ENCODE data around the gene NLRP12.
"Not testable (repeated sequence)": the region's sequence is repeated elsewhere in the genome, so short reads cannot be mapped to it uniquely, and the experiment has no call there.

NLRP12 gene

DNA sequence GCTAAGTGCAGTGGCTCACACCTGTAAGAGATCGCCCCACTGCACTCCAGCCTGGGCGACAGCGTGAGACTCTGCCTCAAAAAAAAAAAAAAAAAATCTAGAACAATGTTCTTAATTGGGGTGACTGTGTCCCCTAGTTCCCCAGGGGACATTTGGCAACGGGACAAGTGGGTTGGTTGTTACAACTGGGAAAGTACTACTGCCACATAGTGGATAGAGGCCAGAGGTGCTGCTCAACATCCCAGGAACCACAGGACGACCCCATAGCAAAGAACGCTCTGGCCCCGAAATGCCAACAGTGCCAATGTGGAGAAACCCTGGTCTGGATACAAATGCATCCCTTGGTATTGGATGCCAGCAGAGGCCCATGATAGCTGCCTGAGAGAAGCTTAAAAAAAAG lies 11.8 kb downstream of the NLRP12 start:
- DNase-seq (no peak), ATAC-seq (no peak)
- Mint-ChIP-seq H3K36me3 (ENCODE audit: low read depth) (no peaks in the 10 kb centered on the region), H3K27me3 (no peaks in the 10 kb centered on the region), H3K4me1 (no peaks in the 10 kb centered on the region), H3K27ac (no peak overlapping the region), H3K4me3 (no peak overlapping the region), H3K9me3 (no peaks in the 10 kb centered on the region)

DNA sequence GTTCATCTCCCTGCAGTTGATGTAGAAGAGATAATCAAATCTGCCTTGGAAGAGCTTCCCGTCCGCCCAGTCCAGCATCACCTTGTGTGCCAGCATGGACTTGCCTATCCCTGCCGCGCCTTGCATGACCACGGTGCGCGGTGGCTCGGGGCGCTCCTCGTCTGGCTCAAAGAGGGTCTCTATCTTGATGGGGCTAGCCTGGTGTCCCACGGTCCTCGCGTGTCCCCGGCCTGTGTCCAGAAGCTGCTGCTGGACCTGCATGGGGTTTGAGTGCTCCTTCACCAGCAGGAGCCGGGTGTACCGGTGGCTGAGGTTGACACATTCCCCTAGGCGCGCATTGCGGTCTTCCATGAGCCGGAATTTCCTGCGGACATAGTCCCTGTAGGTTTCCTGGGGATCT lies 13.2 kb downstream of the NLRP12 start:
- no peak overlapping the region for H3K4me3 Mint-ChIP-seq
- H3K36me3 Mint-ChIP-seq (ENCODE audit: low read depth) = no peaks in the 10 kb centered on the region
- no peak overlapping the region for H3K27ac Mint-ChIP-seq
- H3K9me3 Mint-ChIP-seq = no peaks in the 10 kb centered on the region
- no peaks in the 10 kb centered on the region for H3K27me3 Mint-ChIP-seq
- no peak for ATAC-seq
- no peaks in the 10 kb centered on the region for H3K4me1 Mint-ChIP-seq
- DNase-seq = no peak

- Mint-ChIP-seq H3K9me3 (no peaks in the 10 kb centered on the region), H3K27me3 (no peaks in the 10 kb centered on the region), H3K4me1 (no peaks in the 10 kb centered on the region), H3K4me3 (no peak overlapping the region), H3K27ac (no peak overlapping the region), H3K36me3 (ENCODE audit: low read depth) (no peaks in the 10 kb centered on the region)
- no peak for ATAC-seq
- DNase-seq = no peak
Measured at GRCh38 chr19:53810187-53810546, 13.9 kb downstream of the NLRP12 start.

GRCh38 chr19:53809518-53810186 lies 14.5 kb downstream of the NLRP12 start:
- Mint-ChIP-seq H3K36me3 (ENCODE audit: low read depth) (no peaks in the 10 kb centered on the region), H3K9me3 (no peaks in the 10 kb centered on the region), H3K4me1 (no peaks in the 10 kb centered on the region), H3K27ac (no peak overlapping the region), H3K4me3 (no peak overlapping the region), H3K27me3 (no peaks in the 10 kb centered on the region)
- DNase-seq = no peak
- no peak for ATAC-seq

DNA sequence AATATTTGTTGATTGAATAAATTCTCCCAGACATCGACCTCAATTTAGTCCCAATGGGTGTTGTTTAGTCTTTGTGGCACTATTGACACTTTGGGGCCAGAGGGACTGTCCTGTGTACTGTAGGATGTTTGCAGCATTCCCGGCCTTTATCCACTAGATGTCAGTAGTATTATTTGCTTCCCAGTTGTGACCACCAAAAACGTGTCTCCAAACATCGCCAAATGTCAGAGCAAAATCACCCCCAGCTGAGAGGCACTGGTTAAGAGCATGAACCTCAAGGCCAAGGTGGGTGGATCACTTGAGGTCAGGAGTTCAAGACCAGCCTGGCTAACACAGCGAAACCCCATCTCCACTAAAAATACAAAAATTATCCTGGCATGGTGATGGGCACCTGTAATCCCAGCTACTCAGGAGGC lies 15.4 kb downstream of the NLRP12 start:
- Mint-ChIP-seq H3K27me3 (no peaks in the 10 kb centered on the region), H3K27ac (no peak overlapping the region), H3K36me3 (ENCODE audit: low read depth) (no peaks in the 10 kb centered on the region), H3K9me3 (no peaks in the 10 kb centered on the region), H3K4me3 (no peak overlapping the region), H3K4me1 (no peaks in the 10 kb centered on the region)
- ATAC-seq = no peak
- no peak for DNase-seq

- Mint-ChIP-seq H3K27ac (no peak overlapping the region), H3K36me3 (ENCODE audit: low read depth) (no peaks in the 10 kb centered on the region), H3K4me3 (no peak overlapping the region), H3K9me3 (no peaks in the 10 kb centered on the region), H3K4me1 (no peaks in the 10 kb centered on the region), H3K27me3 (no peaks in the 10 kb centered on the region)
- DNase-seq (no peak), ATAC-seq (no peak)
Measured at GRCh38 chr19:53801257-53801656, 22.9 kb downstream of the NLRP12 start.

GRCh38 chr19:53795019-53795418 lies 29.1 kb downstream of the NLRP12 start:
- no peak for DNase-seq
- Mint-ChIP-seq H3K4me3 (no peak overlapping the region), H3K27me3 (no peaks in the 10 kb centered on the region), H3K27ac (no peak overlapping the region), H3K4me1 (no peaks in the 10 kb centered on the region), H3K9me3 (no peaks in the 10 kb centered on the region), H3K36me3 (ENCODE audit: low read depth) (no peaks in the 10 kb centered on the region)
- ATAC-seq = no peak

- Mint-ChIP-seq H3K36me3 (ENCODE audit: low read depth) (no peaks in the 10 kb centered on the region), H3K4me1 (no peaks in the 10 kb centered on the region), H3K27ac (no peak overlapping the region), H3K9me3 (no peaks in the 10 kb centered on the region), H3K27me3 (no peaks in the 10 kb centered on the region), H3K4me3 (no peak overlapping the region)
- DNase-seq (peak; percentile 75), ATAC-seq (peak; percentile 99)
Measured at GRCh38 chr19:53792721-53793433, 31.2 kb downstream of the NLRP12 start.

DNA sequence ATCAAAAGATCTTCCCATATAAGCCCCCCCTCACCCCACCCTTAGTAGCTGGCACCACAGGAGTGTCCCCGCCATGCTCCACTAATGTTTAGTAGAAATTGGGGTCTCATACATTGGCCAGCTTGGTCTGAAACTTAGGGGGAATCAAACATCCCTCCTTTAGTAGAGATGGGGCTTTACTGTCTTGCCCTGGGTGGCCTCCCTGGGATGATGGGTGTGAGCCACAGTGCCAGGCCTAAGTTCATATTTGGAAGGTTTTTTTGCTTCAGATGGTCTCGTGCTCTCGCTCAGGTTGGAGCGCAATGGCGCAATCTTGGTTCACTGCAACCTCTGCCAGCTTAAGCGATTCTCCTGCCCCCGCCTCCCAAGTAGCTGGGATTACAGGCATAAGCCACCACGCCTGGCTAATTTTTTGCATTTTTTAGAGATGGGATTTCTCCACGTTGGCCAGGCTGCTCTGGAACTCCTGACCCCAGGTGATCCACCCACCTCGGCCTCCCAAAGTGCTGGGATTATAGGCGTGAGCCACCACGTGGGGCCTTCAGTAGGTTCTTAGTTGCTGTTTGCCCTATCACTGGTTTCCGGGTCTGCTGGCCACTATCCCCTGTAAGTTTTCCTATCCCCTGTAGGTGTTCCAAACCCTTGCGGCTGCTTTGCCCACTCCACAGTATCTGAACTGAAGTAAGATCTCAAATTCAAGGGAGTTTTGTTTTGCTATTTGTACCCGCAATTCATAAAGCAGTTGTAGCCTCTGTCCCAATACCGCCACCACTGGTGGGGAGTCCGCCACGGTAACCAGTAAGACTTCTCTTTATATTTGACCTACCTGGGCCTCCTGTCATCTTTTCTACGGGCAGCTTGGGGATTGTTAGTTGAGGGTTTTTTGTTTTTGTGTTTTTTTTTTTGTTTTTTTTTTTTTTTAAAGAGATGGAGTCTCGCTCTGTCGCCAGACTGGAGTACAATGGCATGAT lies 34.1 kb downstream of the NLRP12 start:
- Mint-ChIP-seq H3K4me1 (peaks cover 3% of the 10 kb centered on the region), H3K4me3 (no peak overlapping the region), H3K9me3 (no peaks in the 10 kb centered on the region), H3K27ac (no peak overlapping the region), H3K27me3 (peaks cover 7% of the 10 kb centered on the region), H3K36me3 (ENCODE audit: low read depth) (no peaks in the 10 kb centered on the region)
- DNase-seq (no peak), ATAC-seq (no peak)

DNA sequence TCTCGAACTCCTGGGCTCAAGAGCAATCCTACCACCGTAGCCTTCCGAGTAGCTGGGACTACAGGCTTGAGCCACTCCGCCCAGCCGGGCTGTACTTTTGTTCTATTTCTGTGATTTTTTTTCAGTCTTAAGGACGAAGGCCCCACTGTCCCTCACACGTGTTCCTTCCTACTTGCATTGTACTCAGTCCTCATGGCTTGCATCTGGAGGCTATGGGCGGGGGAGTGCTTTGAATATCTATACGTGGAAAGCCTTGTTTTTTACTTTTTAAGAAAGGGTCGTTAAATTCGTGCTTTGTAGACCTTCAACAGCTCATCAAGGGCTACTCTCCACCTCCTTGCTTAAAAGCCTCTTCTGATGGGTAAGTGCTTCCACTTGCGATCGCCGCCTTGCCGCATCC lies 36.8 kb downstream of the NLRP12 start:
- Mint-ChIP-seq H3K27ac (no peak overlapping the region), H3K4me1 (peaks cover 3% of the 10 kb centered on the region), H3K9me3 (no peaks in the 10 kb centered on the region), H3K4me3 (no peak overlapping the region), H3K27me3 (peaks cover 7% of the 10 kb centered on the region), H3K36me3 (ENCODE audit: low read depth) (no peaks in the 10 kb centered on the region)
- DNase-seq (no peak), ATAC-seq (no peak)

GRCh38 chr19:53786744-53787143 lies 37.4 kb downstream of the NLRP12 start:
- H3K27ac Mint-ChIP-seq = no peak overlapping the region
- no peaks in the 10 kb centered on the region for H3K36me3 Mint-ChIP-seq (ENCODE audit: low read depth)
- no peaks in the 10 kb centered on the region for H3K9me3 Mint-ChIP-seq
- no peak for DNase-seq
- ATAC-seq = no peak
- H3K27me3 Mint-ChIP-seq = peaks cover 7% of the 10 kb centered on the region
- H3K4me1 Mint-ChIP-seq = peaks cover 3% of the 10 kb centered on the region
- H3K4me3 Mint-ChIP-seq = no peak overlapping the region

DNA sequence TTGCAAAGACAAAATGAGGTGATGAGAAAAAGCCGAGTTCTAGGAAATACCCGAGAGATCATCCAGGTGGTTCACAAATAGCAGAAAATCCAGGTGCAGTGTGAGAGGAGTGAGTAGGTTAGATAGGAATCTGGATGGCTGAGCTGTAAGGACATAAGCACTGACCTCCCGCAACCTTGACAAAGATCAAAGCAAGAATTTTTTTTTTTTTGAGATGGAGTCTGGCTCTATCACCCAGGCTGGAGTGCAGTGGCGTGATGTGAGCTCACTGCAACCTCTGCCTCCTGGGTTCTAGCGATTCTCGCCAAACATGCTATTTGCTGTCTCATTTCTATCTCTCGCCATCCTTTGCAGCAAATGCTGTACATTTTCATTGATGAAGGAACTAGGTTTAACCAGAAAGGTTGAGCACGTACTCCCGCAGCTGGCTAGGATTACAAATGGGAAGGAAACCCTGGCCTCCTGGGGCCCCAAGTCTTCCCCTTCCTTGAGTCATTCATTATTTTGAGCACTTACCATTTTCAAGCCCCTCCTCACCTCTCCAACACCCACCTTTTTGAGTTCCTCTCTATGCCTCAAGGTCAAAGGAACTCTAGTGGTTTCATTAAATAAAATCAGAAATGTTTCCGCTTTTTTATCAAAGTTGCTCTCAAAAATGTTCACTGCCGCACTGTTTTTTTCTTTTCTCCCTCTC lies 38.8 kb downstream of the NLRP12 start:
- H3K36me3 Mint-ChIP-seq (ENCODE audit: low read depth) = no peaks in the 10 kb centered on the region
- no peak for ATAC-seq
- DNase-seq = no peak
- peaks cover 7% of the 10 kb centered on the region for H3K27me3 Mint-ChIP-seq
- H3K9me3 Mint-ChIP-seq = no peaks in the 10 kb centered on the region
- no peak overlapping the region for H3K4me3 Mint-ChIP-seq
- H3K4me1 Mint-ChIP-seq = peaks cover 3% of the 10 kb centered on the region
- H3K27ac Mint-ChIP-seq = no peak overlapping the region

DNA sequence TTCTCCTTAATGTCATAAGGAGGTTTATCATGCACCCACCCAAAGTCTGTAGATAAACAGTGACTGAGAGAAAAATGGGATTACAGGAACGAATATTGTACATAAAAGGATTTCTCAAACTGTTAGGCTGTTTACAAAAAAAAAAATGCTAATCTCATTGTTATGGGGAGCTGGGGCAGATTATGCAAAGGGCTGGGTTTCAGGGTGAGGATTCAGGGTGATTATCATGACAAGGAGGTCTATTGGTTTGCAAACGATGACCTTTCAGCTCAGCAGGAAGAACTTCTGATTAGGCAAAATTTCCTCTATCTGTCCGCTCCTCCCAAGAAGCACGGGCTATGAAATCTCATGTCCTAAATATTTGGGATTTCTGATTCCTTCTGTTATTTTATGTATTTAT lies 41.4 kb downstream of the NLRP12 start:
- ATAC-seq = no peak
- Mint-ChIP-seq H3K36me3 (ENCODE audit: low read depth) (no peaks in the 10 kb centered on the region), H3K4me3 (no peak overlapping the region), H3K27ac (no peak overlapping the region), H3K27me3 (peaks cover 7% of the 10 kb centered on the region), H3K4me1 (peaks cover 3% of the 10 kb centered on the region), H3K9me3 (no peaks in the 10 kb centered on the region)
- no peak for DNase-seq

DNA sequence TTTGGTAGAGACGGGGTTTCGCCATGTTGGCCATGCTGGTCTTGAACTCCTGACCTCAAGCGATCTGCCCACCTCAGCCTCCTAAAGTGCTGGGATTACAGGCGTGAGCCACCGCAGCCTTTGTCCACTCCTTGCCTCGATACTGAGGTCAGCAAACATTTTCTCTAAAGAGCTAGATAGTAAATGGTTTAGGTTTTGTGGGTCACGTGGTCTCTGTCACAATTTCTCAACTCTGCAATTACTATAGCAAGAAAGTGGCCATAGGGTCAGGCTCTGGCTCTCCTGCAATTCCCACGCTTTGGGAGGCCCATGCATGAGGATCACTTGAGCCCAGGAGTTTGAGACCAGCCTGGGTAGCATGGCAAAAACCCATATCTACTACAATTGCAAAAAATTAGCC lies 42.8 kb downstream of the NLRP12 start:
- ATAC-seq; H3K4me1 Mint-ChIP-seq; H3K9me3 Mint-ChIP-seq; DNase-seq; H3K27ac Mint-ChIP-seq; H3K27me3 Mint-ChIP-seq; H3K4me3 Mint-ChIP-seq; H3K36me3 Mint-ChIP-seq (ENCODE audit: low read depth): not testable (repeated sequence)
